Hepatocyte (in vitro differentiated cells): ENCODE measurements around the gene PPP2R5C. TPM values are rescaled to one million over a fixed set of nuclear protein-coding genes. Genes with fewer than 3 reads are reported as not detected.

ENCODE experiments used
- DNase-seq: peaks from one replicate; pipeline ENCODE4 v3.0.0-alpha.2; 2016; ENCODE audit warnings: low spot score
- H2AFZ ChIP-seq: fragments of 200-600 bp; sonication (generic); 2 replicates; pipeline ENCODE4 v1.6.0; 2016; ENCODE audit warnings: antibody characterized with exemption, mild to moderate bottlenecking
- H3K27ac ChIP-seq: fragments of 200-600 bp; sonication (generic); 2 replicates; pipeline ENCODE4 v1.5.1; 2016; ENCODE audit warnings: mild to moderate bottlenecking
- H3K27me3 ChIP-seq: fragments of 200-600 bp; sonication (generic); 2 replicates; pipeline ENCODE4 v1.6.1; 2016
- H3K36me3 ChIP-seq: fragments of 200-600 bp; sonication (generic); replicated peaks from 2 replicates; pipeline ENCODE4 v1.5.1; 2016; ENCODE audit warnings: low read depth; ENCODE audit not compliant: insufficient read depth
- H3K4me1 ChIP-seq: fragments of 200-600 bp; sonication (generic); 2 replicates; pipeline ENCODE4 v1.5.1; 2016; ENCODE audit warnings: mild to moderate bottlenecking, moderate library complexity; ENCODE audit not compliant: insufficient read depth
- H3K4me2 ChIP-seq: fragments of 200-600 bp; sonication (generic); 2 replicates; pipeline ENCODE4 v1.6.0; 2016
- H3K4me3 ChIP-seq: fragments of 200-600 bp; sonication (generic); 2 replicates; pipeline ENCODE4 v1.5.1; 2016; ENCODE audit warnings: mild to moderate bottlenecking
- H3K79me2 ChIP-seq: fragments of 200-600 bp; sonication (generic); 2 replicates; pipeline ENCODE4 v1.6.0; 2017; ENCODE audit warnings: mild to moderate bottlenecking
- H3K9me2 ChIP-seq: fragments of 200-600 bp; sonication (generic); replicated peaks from 2 replicates; pipeline ENCODE4 v1.6.0; 2017; ENCODE audit warnings: mild to moderate bottlenecking; ENCODE audit not compliant: insufficient read depth
- H3K9me3 ChIP-seq: fragments of 200-600 bp; sonication (generic); 2 replicates; pipeline ENCODE4 v1.5.1; 2016; ENCODE audit warnings: low read depth, mild to moderate bottlenecking
- H4K20me1 ChIP-seq: fragments of 200-600 bp; sonication (generic); 2 replicates; pipeline ENCODE4 v1.6.0; 2016; ENCODE audit warnings: mild to moderate bottlenecking; ENCODE audit not compliant: insufficient read depth, poor library complexity, severe bottlenecking
- EZH2 ChIP-seq: fragments of 200-600 bp; sonication (generic); IDR thresholded peaks from 2 replicates; pipeline ENCODE4 v1.6.1; 2016; ENCODE audit warnings: antibody characterized with exemption, mild to moderate bottlenecking, borderline replicate concordance
- EZH2phosphoT487 ChIP-seq: fragments of 200-600 bp; sonication (generic); IDR thresholded peaks from one replicate; pipeline ENCODE4 v1.6.1; 2018; ENCODE audit warnings: antibody characterized with exemption, mild to moderate bottlenecking, low read depth, moderate library complexity; ENCODE audit not compliant: unreplicated experiment, severe bottlenecking
- WGBS: methylation state at CpG from one replicate; pipeline ENCODE4 v1.1.6; 2016; ENCODE audit warnings: low lambda C conversion rate; ENCODE audit errors: missing lambda C conversion rate; 5-methylcytosine and 5-hydroxymethylcytosine counted together
- polyA plus RNA-seq: library from polyadenylated mRNA; unstranded; fragments of >200 nt; fragmentation: Nextera tagmentation; extraction: Ambion mirVana; gene quantifications from 2 replicates; pipeline ENCODE4 v1.2.1, GENCODE V29; 2016
- total RNA-seq: library from RNA; depleted of rRNA; stranded (reverse); fragments of >200 nt; gene quantifications from 2 replicates; pipeline ENCODE4 v1.2.3, GENCODE V29; 2014
- TF ChIP-seq, protein P1 (sequence below): fragments of 200-600 bp; sonication (generic); IDR thresholded peaks from 2 replicates; pipeline ENCODE4 v1.5.1; 2016; ENCODE audit warnings: antibody characterized with exemption, mild to moderate bottlenecking; ENCODE audit not compliant: poor library complexity

The PPP2R5C gene
- total and polyA plus RNA-seq, 2 experiments from 2014 or later: 47.4 to 78.0 TPM

GRCh38 chr14:101947577-101947903, 186.0 kb downstream of the PPP2R5C start:
- peak overlapping the region; percentile 52 for H2AFZ ChIP-seq
- H3K27ac ChIP-seq: peak overlapping the region; percentile 96
- peaks cover 7% of the 10 kb centered on the region for H3K4me1 ChIP-seq
- H3K9me3 ChIP-seq: no peaks in the 10 kb centered on the region
- H3K79me2 ChIP-seq: peaks cover 16% of the 10 kb centered on the region
- no peaks in the 10 kb centered on the region for H3K36me3 ChIP-seq
- no peaks in the 10 kb centered on the region for H4K20me1 ChIP-seq
- TF ChIP-seq EZH2 (no peak), EZH2phosphoT487 (no peak)
- TF ChIP-seq, protein P1, sequence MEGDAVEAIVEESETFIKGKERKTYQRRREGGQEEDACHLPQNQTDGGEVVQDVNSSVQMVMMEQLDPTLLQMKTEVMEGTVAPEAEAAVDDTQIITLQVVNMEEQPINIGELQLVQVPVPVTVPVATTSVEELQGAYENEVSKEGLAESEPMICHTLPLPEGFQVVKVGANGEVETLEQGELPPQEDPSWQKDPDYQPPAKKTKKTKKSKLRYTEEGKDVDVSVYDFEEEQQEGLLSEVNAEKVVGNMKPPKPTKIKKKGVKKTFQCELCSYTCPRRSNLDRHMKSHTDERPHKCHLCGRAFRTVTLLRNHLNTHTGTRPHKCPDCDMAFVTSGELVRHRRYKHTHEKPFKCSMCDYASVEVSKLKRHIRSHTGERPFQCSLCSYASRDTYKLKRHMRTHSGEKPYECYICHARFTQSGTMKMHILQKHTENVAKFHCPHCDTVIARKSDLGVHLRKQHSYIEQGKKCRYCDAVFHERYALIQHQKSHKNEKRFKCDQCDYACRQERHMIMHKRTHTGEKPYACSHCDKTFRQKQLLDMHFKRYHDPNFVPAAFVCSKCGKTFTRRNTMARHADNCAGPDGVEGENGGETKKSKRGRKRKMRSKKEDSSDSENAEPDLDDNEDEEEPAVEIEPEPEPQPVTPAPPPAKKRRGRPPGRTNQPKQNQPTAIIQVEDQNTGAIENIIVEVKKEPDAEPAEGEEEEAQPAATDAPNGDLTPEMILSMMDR: no peak
- H3K4me3 ChIP-seq: peak overlapping the region; percentile 41
- H3K4me2 ChIP-seq: peak overlapping the region; percentile 80
- H3K27me3 ChIP-seq: peaks cover 3% of the 10 kb centered on the region
- H3K9me2 ChIP-seq: no peaks in the 10 kb centered on the region
- 22% methylated on average over 8 of the region's 8 CpGs for WGBS
- DNase-seq: no peak

DNA sequence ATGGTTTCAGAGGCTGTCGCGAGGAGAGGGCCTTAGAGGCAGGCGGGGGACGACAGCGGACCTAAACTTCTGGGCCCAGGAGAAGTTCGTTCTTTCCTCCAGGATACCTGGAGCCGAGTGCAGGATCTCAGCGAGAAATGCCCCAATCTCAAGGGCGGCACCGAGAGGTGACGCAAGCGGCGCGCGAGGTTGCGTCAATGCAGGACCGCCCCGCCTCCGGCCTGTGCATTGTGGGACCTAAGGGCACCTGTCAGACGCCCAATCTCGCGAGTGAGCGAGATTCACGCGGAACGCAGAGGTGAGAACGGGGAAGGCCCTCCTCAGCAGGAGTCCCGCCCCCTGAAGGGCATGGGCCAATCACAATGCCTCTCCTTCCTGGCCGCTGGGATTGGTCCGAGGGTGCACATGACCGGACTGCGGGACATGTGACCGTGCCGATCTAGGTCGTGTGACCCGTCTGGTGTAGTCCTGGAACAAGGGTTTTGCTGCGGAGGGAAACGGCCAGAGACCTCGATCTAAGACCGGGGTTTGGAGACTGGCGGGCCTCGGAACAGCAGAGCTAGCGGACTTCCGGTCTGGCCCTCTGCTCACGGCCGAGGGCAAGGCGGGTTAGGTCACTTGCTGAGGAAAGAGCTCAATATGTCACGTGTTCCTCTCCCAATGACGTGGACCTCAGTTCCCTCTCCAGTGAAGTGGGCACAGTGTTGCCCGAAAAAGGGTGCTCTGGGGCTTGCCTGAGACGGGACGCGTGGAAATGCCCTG, 186.6 kb downstream of the PPP2R5C start:
- peaks cover 7% of the 10 kb centered on the region for H3K4me1 ChIP-seq
- H3K9me2 ChIP-seq: no peaks in the 10 kb centered on the region
- H3K4me3 ChIP-seq: peak overlapping the region; percentile 41
- peak overlapping the region; percentile 52 for H2AFZ ChIP-seq
- H3K9me3 ChIP-seq: no peaks in the 10 kb centered on the region
- H4K20me1 ChIP-seq: no peaks in the 10 kb centered on the region
- WGBS: under 1% methylated on average over 53 of the region's 53 CpGs
- peaks cover 3% of the 10 kb centered on the region for H3K27me3 ChIP-seq
- peak overlapping the region; percentile 97 for H3K27ac ChIP-seq
- DNase-seq: peak; percentile 100
- H3K36me3 ChIP-seq: no peaks in the 10 kb centered on the region
- peak overlapping the region; percentile 88 for H3K4me2 ChIP-seq
- H3K79me2 ChIP-seq: peaks cover 16% of the 10 kb centered on the region
- TF ChIP-seq EZH2phosphoT487: no peak
- TF ChIP-seq EZH2: no peak
- TF ChIP-seq, protein P1: no peak

- TF ChIP-seq EZH2phosphoT487 (no peak), EZH2 (no peak)
- TF ChIP-seq, protein P1: no peak
Observed at GRCh38 chr14:101948666-101949216, 187.2 kb downstream of the PPP2R5C start.

More at GRCh38 chr14:101948666-101949216, 187.2 kb downstream of the PPP2R5C start:
- H3K27ac ChIP-seq: peak overlapping the region; percentile 97
- H3K4me2 ChIP-seq: peak overlapping the region; percentile 88
- H3K4me3 ChIP-seq: peak overlapping the region; percentile 31
- peaks cover 16% of the 10 kb centered on the region for H3K79me2 ChIP-seq
- H3K9me3 ChIP-seq: no peaks in the 10 kb centered on the region
- peak; percentile 40 for DNase-seq
- H4K20me1 ChIP-seq: no peaks in the 10 kb centered on the region
- H3K9me2 ChIP-seq: no peaks in the 10 kb centered on the region
- 17% methylated on average over 29 of the region's 29 CpGs for WGBS
- H2AFZ ChIP-seq: peak overlapping the region; percentile 51
- no peaks in the 10 kb centered on the region for H3K36me3 ChIP-seq
- H3K4me1 ChIP-seq: peaks cover 7% of the 10 kb centered on the region
- H3K27me3 ChIP-seq: peaks cover 3% of the 10 kb centered on the region
